Uterus (tissue), 4 donors: Measurements from ENCODE around the gene TXNL4B. TPM values are rescaled to one million over a fixed set of nuclear protein-coding genes. Genes with fewer than 3 reads are reported as not detected.

ENCODE experiments used
- DNase-seq, 2 donors: peaks; one replicate each; pipeline ENCODE4 v3.0.0-alpha.2; 2019 to 2020
- H3K27ac ChIP-seq, 2 donors: fragments of 200-600 bp; sonication (generic); 1 replicate in 1 of 2; 2 replicates in 1 of 2; pipeline ENCODE4 v1.5.1; 2016 to 2018
- H3K27me3 ChIP-seq, 2 donors: fragments of 200-600 bp; sonication (generic); one replicate each; pipeline ENCODE4 v1.5.1; 2018 to 2019; ENCODE audit warnings: control low read depth in 1 of 2
- H3K36me3 ChIP-seq, 2 donors: fragments of 200-600 bp; sonication (generic); one replicate each; pipeline ENCODE4 v1.5.1; 2019; ENCODE audit warnings: control low read depth in 1 of 2
- H3K4me1 ChIP-seq, 2 donors: fragments of 200-600 bp; sonication (generic); one replicate each; pipeline ENCODE4 v1.5.1; 2018 to 2019; ENCODE audit warnings: control low read depth in 1 of 2
- H3K4me3 ChIP-seq, 2 donors: fragments of 200-600 bp; sonication (generic); 1 replicate in 1 of 2; 2 replicates in 1 of 2; pipeline ENCODE4 v1.5.1; 2018 to 2019; ENCODE audit warnings: mild to moderate bottlenecking in 1 of 2
- H3K9me3 ChIP-seq, 2 donors: fragments of 200-600 bp; sonication (generic); one replicate each; pipeline ENCODE4 v1.5.1; 2019; ENCODE audit warnings: control low read depth in 1 of 2
- CTCF ChIP-seq, 4 experiments: fragments of 200-600 bp in 2 of 4; fragments of 450-650 bp in 2 of 4; sonication (generic) in 2 of 4; IDR thresholded peaks; one replicate each; pipeline ENCODE4 v1.5.1; 2016 to 2019; ENCODE audit warnings: antibody characterized with exemption in 4 of 4, mild to moderate bottlenecking in 2 of 4, moderate library complexity in 1 of 4
- POLR2A ChIP-seq, 2 donors: fragments of 450-650 bp; IDR thresholded peaks; one replicate each; pipeline ENCODE4 v1.6.1; 2016; ENCODE audit warnings: antibody characterized with exemption in 2 of 2, mild to moderate bottlenecking in 1 of 2, moderate library complexity in 1 of 2
- intact Hi-C: fragments of 100-400 bp; cut with DNase I; formaldehyde crosslinking; loops from one replicate; pipeline ENCODE4 v1.15.1; 2023; ENCODE audit warnings: low total_unique reads
- total RNA-seq, 4 donors: library from RNA; depleted of rRNA in 3 of 4; stranded (reverse); fragments of >200 nt in 3 of 4; gene quantifications; one replicate each; pipeline versions ENCODE4 v1.1.0 to v1.2.4, GENCODE V29; 2014 to 2023
- donor health status: DM: yes; HTN: yes; CAD: no.

Gene TXNL4B
- total RNA-seq, 4 donors from 2014 or later: 1.2 to 54.1 (median 14.9) TPM

DNA sequence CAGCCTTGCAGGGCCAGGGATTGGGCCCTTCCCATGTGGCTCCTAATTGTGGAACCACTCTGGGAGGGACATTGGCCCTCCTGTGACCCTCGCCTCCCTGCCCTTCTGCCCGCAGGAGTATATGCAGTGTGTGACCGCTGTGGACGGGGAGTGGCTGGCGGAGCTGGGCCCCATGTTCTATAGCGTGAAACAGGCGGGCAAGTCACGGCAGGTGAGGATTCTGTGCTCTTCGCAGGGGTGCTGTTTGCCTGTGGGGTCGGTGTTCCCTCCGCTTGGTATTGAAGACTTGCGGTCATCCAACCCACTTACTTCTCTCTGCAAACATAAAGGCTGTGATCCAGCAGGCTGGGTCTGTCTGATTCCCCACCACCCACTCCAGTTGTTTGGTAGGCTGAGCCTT, 15.9 kb upstream of the TXNL4B start:
- Histone ChIP-seq H3K4me1 (no peaks in the 10 kb centered on the region), H3K4me3 (no peak overlapping the region), H3K27ac (no peak overlapping the region), H3K36me3 (no peaks in the 10 kb centered on the region), H3K9me3 (no peaks in the 10 kb centered on the region), H3K27me3 (no peaks in the 10 kb centered on the region)
- intact Hi-C loops: no loop called here
- TF ChIP-seq POLR2A (IDR thresholded peaks at IDR 0.05): no peak
- no peak for TF ChIP-seq CTCF (IDR thresholded peaks at IDR 0.05)
- no peak for DNase-seq

GRCh38 chr16:72108353-72109102, 15.1 kb upstream of the TXNL4B start:
- H3K27ac ChIP-seq: no peak overlapping the region
- TF ChIP-seq POLR2A (IDR thresholded peaks at IDR 0.05) (no peak), CTCF (IDR thresholded peaks at IDR 0.05) (no peak)
- intact Hi-C loops: no loop called here

GRCh38 chr16:72107371-72107770, 14.0 kb upstream of the TXNL4B start:
- no peak overlapping the region for H3K27ac ChIP-seq
- no peaks in the 10 kb centered on the region for H3K4me1 ChIP-seq
- no peaks in the 10 kb centered on the region for H3K36me3 ChIP-seq
- intact Hi-C loops: no loop called here
- no peak for DNase-seq
- TF ChIP-seq CTCF (IDR thresholded peaks at IDR 0.05) (no peak), POLR2A (IDR thresholded peaks at IDR 0.05) (no peak)
- no peaks in the 10 kb centered on the region for H3K27me3 ChIP-seq
- H3K4me3 ChIP-seq: no peak overlapping the region
- H3K9me3 ChIP-seq: no peaks in the 10 kb centered on the region

More at GRCh38 chr16:72108353-72109102, 15.1 kb upstream of the TXNL4B start:
- DNase-seq: no peak
- no peaks in the 10 kb centered on the region for H3K4me1 ChIP-seq
- H3K4me3 ChIP-seq: no peak overlapping the region
- H3K27me3 ChIP-seq: no peaks in the 10 kb centered on the region
- H3K36me3 ChIP-seq: no peaks in the 10 kb centered on the region
- no peaks in the 10 kb centered on the region for H3K9me3 ChIP-seq

- Histone ChIP-seq H3K4me3 (no peak overlapping the region), H3K4me1 (no peaks in the 10 kb centered on the region), H3K27me3 (no peaks in the 10 kb centered on the region), H3K9me3 (no peaks in the 10 kb centered on the region), H3K27ac (no peak overlapping the region), H3K36me3 (no peaks in the 10 kb centered on the region)
- no peak for TF ChIP-seq POLR2A (IDR thresholded peaks at IDR 0.05)
- intact Hi-C loops: no loop called here
- DNase-seq: no peak
Observed at GRCh38 chr16:72105978-72106377, 12.6 kb upstream of the TXNL4B start.

- intact Hi-C loops: no loop called here
- no peak overlapping the region for H3K27ac ChIP-seq
- no peaks in the 10 kb centered on the region for H3K27me3 ChIP-seq
- no peak overlapping the region for H3K4me3 ChIP-seq
- DNase-seq: no peak
- no peaks in the 10 kb centered on the region for H3K9me3 ChIP-seq
- H3K4me1 ChIP-seq: no peaks in the 10 kb centered on the region
- TF ChIP-seq CTCF (IDR thresholded peaks at IDR 0.05) (no peak), POLR2A (IDR thresholded peaks at IDR 0.05) (no peak)
- H3K36me3 ChIP-seq: no peaks in the 10 kb centered on the region
Observed at GRCh38 chr16:72104905-72105304, 11.5 kb upstream of the TXNL4B start.
